Activated naive CD4-positive, alpha-beta T cell treated with anti-CD3 and anti-CD28 coated beads, Interleukin-2, amount 10 ng/mL, durations not matched to agents 7 days and 5 days (primary cell): Measurements from ENCODE around the gene DMRTB1.

Experiments used
- CTCF ChIA-PET: fragments of 350-600 bp; sonication (Branson Sonifier 250); formaldehyde crosslinking; loops from one replicate; lab custom pipeline; 2021; ENCODE audit warnings: antibody characterized with exemption; lab: Charles Lee
- DNase-seq: peaks from one replicate; pipeline ENCODE4 v3.0.0-alpha.2; 2020
- H3K27ac Mint-ChIP-seq: one replicate; pipeline ENCODE4 v1.8.0; 2021; ENCODE audit warnings: mild to moderate bottlenecking, moderate library complexity, mixed read lengths
- H3K27me3 Mint-ChIP-seq: one replicate; pipeline ENCODE4 v1.8.0; 2021; ENCODE audit warnings: mild to moderate bottlenecking, mixed read lengths
- H3K36me3 Mint-ChIP-seq: one replicate; pipeline ENCODE4 v1.8.0; 2021; ENCODE audit warnings: mixed read lengths
- H3K4me1 Mint-ChIP-seq: one replicate; pipeline ENCODE4 v1.8.0; 2021; ENCODE audit warnings: mixed read lengths
- H3K4me3 Mint-ChIP-seq: one replicate; pipeline ENCODE4 v1.8.0; 2021; ENCODE audit warnings: mild to moderate bottlenecking, moderate library complexity, mixed read lengths
- H3K9me3 Mint-ChIP-seq: one replicate; pipeline ENCODE4 v1.8.0; 2021; ENCODE audit warnings: mixed read lengths

Gene DMRTB1

DNA sequence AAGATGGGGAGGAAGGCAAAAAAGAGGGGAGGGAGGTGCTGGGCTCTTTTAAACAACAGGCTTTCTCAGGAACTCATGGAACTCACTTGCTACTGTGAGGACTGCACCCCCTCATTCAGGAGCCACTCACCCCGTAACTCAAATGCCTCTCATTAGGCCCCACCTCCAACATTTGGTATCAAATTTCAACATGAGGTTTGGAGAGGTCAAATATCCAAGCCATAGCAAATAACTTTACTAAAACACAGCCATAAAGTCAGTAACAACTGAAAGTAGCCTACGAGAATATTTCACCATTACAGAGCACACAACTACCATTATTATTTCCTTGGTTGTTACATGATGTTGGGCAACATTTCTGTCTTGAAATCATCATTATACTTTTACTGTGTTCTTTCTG is 13.1 kb upstream of the DMRTB1 start:
- CTCF ChIA-PET, result interaction anchor here (1.4 kb wide), 1 partner anchor 39 kb away, joined by 4 read pairs; no protein-coding TSS in a partner anchor
- no peak for DNase-seq
- no peaks in the 10 kb centered on the region for H3K9me3 Mint-ChIP-seq

DNA sequence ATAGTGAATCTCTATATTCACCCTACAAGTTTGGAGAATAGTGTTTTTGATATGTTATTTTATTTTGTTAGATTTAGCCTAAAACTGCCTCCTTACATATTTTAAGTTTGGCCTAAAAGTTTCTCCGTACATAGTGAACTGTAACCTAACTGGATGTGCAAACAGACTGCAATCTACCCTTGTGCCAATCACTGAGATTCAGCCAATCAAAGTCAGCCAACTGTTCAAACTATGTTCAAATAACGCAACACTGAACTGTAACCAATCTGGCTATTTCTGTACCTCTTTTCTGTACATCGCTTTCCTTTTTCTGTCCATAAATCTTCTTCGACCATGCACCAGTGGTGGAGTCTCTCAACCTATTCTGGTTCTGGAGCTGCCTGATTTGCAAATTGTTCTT is 11.8 kb upstream of the DMRTB1 start:
- no peak overlapping the region for H3K4me3 Mint-ChIP-seq
- H3K27ac Mint-ChIP-seq, result no peak overlapping the region
- H3K27me3 Mint-ChIP-seq, result peaks cover 8% of the 10 kb centered on the region
- H3K36me3 Mint-ChIP-seq, result no peaks in the 10 kb centered on the region
- DNase-seq, result no peak
- CTCF ChIA-PET, result interaction anchor here (0.6 kb wide), 1 partner anchor 148 kb away, joined by 3 read pairs; no protein-coding TSS in a partner anchor
- H3K9me3 Mint-ChIP-seq, result no peaks in the 10 kb centered on the region
- H3K4me1 Mint-ChIP-seq, result no peaks in the 10 kb centered on the region

More for the DNA sequence above, 13.1 kb upstream of the DMRTB1 start:
- H3K27me3 Mint-ChIP-seq, result peaks cover 8% of the 10 kb centered on the region
- no peak overlapping the region for H3K27ac Mint-ChIP-seq
- H3K4me3 Mint-ChIP-seq, result no peak overlapping the region
- no peaks in the 10 kb centered on the region for H3K36me3 Mint-ChIP-seq
- no peaks in the 10 kb centered on the region for H3K4me1 Mint-ChIP-seq

DNA sequence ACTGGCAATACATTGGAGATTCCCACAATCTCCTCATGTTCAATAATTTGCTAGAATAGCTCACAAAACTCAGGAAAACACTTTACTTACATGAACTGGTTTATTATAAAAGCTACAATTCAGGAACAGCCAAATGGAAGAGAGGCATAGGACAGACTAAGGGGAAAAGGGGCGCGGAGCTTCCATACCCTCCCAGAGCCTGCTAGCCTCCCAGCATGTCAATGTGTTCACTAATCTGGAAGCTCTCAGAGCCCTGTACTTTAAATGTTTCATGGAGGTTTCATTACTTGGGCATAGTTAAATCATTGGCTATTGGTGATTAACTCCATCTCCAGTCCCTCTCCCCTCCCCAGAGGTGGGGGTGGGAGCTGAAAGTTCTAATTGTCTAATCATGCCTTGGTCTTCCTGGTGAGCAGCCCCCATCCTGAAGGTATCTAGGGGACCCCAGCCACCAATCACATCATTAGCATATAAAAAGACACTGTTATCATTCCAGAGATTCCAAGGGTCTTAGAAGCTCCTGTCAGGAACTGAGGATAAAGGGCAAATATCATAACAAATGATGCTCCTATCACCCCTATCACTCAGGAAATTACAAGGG is 10.9 kb upstream of the DMRTB1 start:
- Mint-ChIP-seq H3K36me3 (no peaks in the 10 kb centered on the region), H3K27ac (no peak overlapping the region), H3K4me1 (no peaks in the 10 kb centered on the region), H3K9me3 (no peaks in the 10 kb centered on the region), H3K27me3 (peaks cover 11% of the 10 kb centered on the region), H3K4me3 (no peak overlapping the region)
- DNase-seq, result no peak
- CTCF ChIA-PET, result interaction anchor here (0.6 to 1.6 kb wide), 2 partner anchors 10 to 58 kb away, joined by 4 read pairs; partner anchors contain the start of gene DMRTB1

DNA sequence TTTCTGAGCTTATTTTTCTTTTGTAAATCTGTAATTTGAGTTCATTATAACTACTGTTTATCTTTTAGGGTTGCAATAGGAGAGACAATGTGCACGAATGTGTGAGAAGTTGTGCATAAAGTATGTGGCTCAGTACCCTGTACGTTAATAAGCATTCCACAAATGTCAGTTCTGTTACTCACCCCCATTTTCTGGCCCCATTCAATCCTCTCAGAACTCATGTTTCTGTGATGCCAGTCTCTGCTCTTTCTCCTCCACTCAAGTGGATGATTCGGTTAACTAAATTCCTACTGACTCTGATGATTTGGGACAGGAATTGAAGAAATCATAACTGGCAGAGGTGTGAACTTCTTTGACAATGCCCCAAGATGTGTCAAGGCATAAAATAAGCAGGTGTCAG is 10.2 kb upstream of the DMRTB1 start:
- Mint-ChIP-seq H3K27ac (no peak overlapping the region), H3K36me3 (no peaks in the 10 kb centered on the region), H3K27me3 (peaks cover 18% of the 10 kb centered on the region), H3K4me3 (no peak overlapping the region), H3K9me3 (no peaks in the 10 kb centered on the region), H3K4me1 (no peaks in the 10 kb centered on the region)
- CTCF ChIA-PET, result interaction anchor here (0.6 to 1.6 kb wide), 2 partner anchors 10 to 59 kb away, joined by 4 read pairs; partner anchors contain the start of gene DMRTB1
- no peak for DNase-seq

DNA sequence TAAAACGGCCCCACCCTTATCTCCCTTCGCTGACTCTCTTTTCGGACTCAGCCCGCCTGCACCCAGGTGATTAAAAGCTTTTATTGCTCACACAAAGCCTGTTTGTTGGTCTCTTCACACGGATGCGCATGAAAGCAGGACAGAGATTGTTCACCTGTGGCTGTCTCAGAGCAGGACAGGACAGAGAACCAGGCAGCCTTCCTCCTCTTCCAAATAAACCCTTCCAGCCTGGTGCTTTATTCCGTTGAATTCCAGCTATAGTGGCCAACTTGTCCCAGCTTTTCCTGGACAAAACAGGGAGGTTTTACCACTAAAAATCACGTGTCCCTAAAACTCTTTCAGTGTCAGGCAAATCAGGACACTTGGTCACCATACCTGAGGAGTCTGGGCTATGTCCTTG is 9.5 kb upstream of the DMRTB1 start:
- CTCF ChIA-PET, result interaction anchor here (0.7 to 1.3 kb wide), 4 partner anchors 8 to 559 kb away, joined by 3 to 4 read pairs (median 3); no protein-coding TSS in a partner anchor
- no peaks in the 10 kb centered on the region for H3K9me3 Mint-ChIP-seq
- no peak for DNase-seq
- H3K27ac Mint-ChIP-seq, result no peak overlapping the region
- no peaks in the 10 kb centered on the region for H3K4me1 Mint-ChIP-seq
- peaks cover 19% of the 10 kb centered on the region for H3K27me3 Mint-ChIP-seq
- H3K4me3 Mint-ChIP-seq, result no peak overlapping the region
- no peaks in the 10 kb centered on the region for H3K36me3 Mint-ChIP-seq

DNA sequence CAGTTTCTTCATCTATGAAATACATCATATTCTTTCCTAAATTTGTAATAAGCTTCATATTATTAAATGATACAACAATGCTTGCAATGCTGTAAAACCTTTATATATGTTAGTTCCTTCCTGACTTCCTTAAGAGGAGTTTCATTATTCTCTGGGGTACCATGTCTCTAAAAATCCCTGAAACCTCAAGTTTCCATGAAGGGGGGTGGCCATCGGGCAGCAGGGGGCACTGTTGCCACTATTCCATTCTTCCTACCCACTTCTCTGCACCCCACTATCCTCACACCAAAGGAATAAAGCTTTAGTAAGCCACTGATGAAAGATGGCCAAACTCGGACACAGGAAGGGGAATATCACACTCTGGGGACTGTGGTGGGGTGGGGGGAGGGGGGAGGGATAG is 9.0 kb upstream of the DMRTB1 start:
- CTCF ChIA-PET, result interaction anchor here (0.7 to 1.3 kb wide), 3 partner anchors 9 to 188 kb away, joined by 3 to 4 read pairs (median 3); no protein-coding TSS in a partner anchor
- Mint-ChIP-seq H3K36me3 (no peaks in the 10 kb centered on the region), H3K9me3 (no peaks in the 10 kb centered on the region), H3K4me3 (no peak overlapping the region), H3K27ac (no peak overlapping the region), H3K4me1 (no peaks in the 10 kb centered on the region), H3K27me3 (peaks cover 19% of the 10 kb centered on the region)
- DNase-seq, result no peak

DNA sequence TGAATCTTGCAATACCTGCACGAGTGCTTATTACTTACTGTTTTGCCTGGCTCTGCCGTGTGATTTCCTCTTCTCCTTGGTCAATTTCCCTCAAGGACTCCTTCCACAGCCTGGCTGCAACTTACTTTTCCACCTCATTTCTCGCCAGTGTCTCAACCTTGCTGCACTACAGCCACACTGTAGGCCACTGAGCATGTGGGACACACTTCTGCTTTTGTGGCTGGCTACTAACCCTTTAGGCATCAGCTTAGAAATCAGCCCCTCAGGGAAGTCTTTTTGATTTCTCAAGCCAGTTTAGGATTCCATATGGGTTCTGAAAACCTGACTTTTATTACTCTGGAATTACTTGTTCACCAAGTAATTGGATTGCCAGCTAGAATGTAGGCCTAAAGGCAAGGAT is 5.2 kb upstream of the DMRTB1 start:
- no peak overlapping the region for H3K4me3 Mint-ChIP-seq
- H3K27ac Mint-ChIP-seq, result no peak overlapping the region
- H3K4me1 Mint-ChIP-seq, result no peaks in the 10 kb centered on the region
- H3K36me3 Mint-ChIP-seq, result no peaks in the 10 kb centered on the region
- H3K27me3 Mint-ChIP-seq, result peaks cover 20% of the 10 kb centered on the region
- CTCF ChIA-PET, result no interaction called here
- H3K9me3 Mint-ChIP-seq, result no peaks in the 10 kb centered on the region
- DNase-seq, result no peak

DNA sequence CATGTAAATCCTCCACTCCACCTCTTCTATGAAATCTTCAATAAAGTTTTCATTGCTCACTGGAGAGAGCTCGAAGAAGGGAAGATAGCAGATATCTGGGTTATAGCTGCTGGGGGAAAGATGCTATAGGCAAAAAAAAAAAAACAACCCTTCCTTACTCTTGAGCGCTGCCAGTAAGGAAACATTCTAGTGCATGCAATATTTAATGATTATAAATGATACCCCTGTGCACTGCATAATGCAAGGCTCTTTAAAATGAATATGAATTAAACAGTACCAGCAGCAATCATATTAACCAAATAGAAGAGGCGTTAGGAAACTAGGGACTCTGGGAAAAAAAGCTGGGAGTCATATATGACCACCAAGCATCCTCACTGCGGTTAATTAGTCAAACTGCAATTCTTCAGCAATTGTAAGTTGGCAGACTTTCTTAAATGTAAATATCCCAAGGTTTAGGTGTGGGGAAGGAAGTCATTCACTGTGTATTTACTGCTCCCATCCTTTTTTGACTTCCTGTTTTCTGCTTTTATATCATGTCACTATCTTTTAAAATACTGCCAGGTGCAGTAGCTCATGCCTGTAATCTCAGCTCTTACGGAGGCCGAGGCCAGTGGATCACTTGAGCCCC is 3.7 kb upstream of the DMRTB1 start:
- no peak overlapping the region for H3K4me3 Mint-ChIP-seq
- CTCF ChIA-PET, result interaction anchor here (1.5 kb wide), 1 partner anchor 62 kb away, joined by 4 read pairs; no protein-coding TSS in a partner anchor
- no peaks in the 10 kb centered on the region for H3K36me3 Mint-ChIP-seq
- no peaks in the 10 kb centered on the region for H3K4me1 Mint-ChIP-seq
- H3K9me3 Mint-ChIP-seq, result no peaks in the 10 kb centered on the region
- no peak overlapping the region for H3K27ac Mint-ChIP-seq
- DNase-seq, result no peak
- H3K27me3 Mint-ChIP-seq, result peaks cover 17% of the 10 kb centered on the region

DNA sequence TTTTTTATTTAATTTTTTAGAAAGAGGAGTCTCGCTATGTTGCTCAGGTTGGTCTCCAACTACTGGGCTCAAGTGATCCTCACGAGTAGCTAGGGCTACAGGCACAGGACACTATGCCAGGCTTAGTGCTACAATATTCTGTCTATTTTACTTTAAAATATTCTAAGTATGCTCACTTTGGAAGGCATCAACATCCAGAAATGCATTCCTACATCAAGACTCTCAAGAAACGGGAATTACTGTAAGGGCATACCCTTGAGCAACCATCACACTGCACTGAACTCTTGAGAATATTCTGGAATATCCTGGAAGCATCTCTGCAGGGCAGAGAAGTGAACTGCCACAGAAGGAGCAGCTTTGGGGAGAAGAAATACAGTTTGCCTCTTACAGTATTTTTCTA is 565 bp upstream of the DMRTB1 start:
- CTCF ChIA-PET, result interaction anchor here (0.9 kb wide), 1 partner anchor 10 kb away, joined by 4 read pairs; no protein-coding TSS in a partner anchor
- no peaks in the 10 kb centered on the region for H3K9me3 Mint-ChIP-seq

DNA sequence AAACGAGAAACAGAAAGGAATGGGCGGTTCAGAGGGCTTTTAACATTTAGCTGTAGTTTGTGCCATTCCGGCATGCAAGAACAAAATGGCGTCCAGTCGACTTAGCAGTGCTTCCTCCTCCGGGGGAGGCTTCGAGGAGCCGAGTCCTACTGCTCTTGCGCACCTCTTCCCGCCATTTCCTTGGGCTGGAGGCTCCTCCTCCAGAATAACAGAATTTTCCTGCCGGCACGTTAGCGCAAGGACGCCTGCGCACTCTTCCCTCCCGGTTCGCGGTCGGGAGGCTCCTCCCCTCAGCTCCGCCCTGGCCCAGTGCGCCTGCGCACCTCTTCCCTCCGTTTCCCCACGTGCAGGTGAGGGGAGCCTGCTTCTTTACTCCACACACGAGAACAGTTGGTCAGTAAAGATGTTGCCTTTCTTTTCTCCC is 1.0 kb downstream of the DMRTB1 start:
- H3K4me3 Mint-ChIP-seq, result no peak overlapping the region
- H3K27me3 Mint-ChIP-seq, result peaks cover 11% of the 10 kb centered on the region
- no peaks in the 10 kb centered on the region for H3K4me1 Mint-ChIP-seq
- H3K27ac Mint-ChIP-seq, result no peak overlapping the region
- DNase-seq, result no peak
- no peaks in the 10 kb centered on the region for H3K9me3 Mint-ChIP-seq
- no peaks in the 10 kb centered on the region for H3K36me3 Mint-ChIP-seq
- CTCF ChIA-PET, result no interaction called here

More for the DNA sequence above, 565 bp upstream of the DMRTB1 start:
- H3K27ac Mint-ChIP-seq, result no peak overlapping the region
- DNase-seq, result no peak
- H3K4me1 Mint-ChIP-seq, result no peaks in the 10 kb centered on the region
- H3K27me3 Mint-ChIP-seq, result peaks cover 11% of the 10 kb centered on the region
- H3K36me3 Mint-ChIP-seq, result no peaks in the 10 kb centered on the region
- H3K4me3 Mint-ChIP-seq, result no peak overlapping the region

DNA sequence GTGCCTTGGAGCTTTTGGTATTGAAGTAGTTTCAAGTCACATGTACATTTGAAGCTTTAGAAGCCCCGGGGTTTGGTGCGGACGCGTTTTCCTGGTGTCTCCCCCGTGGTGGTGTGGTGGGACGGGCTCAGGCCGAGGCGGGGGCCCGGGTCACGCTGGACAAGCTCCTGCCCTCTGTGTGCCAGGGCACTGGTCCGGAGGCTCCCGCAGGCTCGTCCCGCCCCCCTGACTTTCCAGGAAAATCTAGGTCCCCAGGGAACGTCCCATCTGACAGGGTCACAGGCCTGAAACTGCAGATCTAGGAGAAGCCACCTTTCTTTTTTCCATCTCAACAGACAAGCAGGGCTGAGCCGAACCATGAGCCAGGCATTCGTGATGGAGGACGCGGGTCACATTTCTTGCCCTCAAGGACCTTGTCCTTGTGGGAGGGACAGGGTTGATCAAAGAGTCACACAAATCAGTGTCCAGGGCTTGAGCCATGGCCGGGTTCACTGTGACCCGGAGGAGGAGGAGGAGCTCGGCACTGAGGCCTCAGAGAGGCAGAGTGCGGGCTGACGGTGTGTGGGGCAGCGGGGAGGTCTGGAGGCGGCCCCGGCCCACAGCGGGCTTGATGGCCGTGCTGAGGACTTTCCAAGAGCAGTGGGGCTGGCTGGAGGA is 1.6 kb downstream of the DMRTB1 start:
- Mint-ChIP-seq H3K9me3 (no peaks in the 10 kb centered on the region), H3K36me3 (no peaks in the 10 kb centered on the region), H3K27ac (no peak overlapping the region), H3K27me3 (peaks cover 11% of the 10 kb centered on the region), H3K4me1 (no peaks in the 10 kb centered on the region), H3K4me3 (no peak overlapping the region)
- CTCF ChIA-PET, result no interaction called here
- DNase-seq, result no peak

DNA sequence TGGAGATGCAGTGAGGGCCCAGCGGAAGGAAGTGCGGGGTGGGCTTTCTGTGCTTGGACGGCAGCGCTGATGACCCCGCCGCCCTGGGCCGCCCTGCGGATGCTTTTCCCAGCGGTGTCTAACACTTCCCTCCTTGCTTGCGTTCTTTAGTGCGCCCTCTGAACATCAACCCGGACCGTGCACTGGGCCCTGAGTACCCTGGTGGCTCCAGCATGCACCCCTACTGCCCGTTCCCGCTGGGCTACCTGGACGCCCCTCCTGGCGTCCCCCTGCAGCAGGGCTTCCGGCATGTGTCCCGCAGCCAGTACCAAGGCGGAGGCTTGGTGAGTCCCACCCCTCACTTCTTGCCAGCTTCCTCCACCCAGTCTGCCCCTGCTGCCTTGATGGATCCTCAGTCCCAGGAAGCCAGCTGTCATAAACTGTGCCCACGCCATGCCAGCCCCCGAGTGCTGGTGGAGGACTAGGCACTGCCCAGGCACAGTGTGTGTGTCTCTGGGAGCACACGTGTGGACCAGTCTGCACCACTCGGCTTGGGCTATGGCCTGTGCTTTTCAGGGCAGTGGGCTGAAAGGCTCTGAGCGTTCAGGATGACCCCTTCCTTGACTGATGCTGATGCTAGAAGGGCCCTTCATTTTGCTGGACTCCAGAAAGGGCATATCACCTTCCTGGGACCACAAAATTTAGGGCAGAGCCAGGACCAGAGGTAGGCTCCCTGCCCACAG is 2.3 kb downstream of the DMRTB1 start:
- CTCF ChIA-PET, result no interaction called here
- Mint-ChIP-seq H3K4me3 (no peak overlapping the region), H3K9me3 (no peaks in the 10 kb centered on the region), H3K27ac (no peak overlapping the region), H3K27me3 (peaks cover 11% of the 10 kb centered on the region), H3K4me1 (no peaks in the 10 kb centered on the region), H3K36me3 (no peaks in the 10 kb centered on the region)
- no peak for DNase-seq

DNA sequence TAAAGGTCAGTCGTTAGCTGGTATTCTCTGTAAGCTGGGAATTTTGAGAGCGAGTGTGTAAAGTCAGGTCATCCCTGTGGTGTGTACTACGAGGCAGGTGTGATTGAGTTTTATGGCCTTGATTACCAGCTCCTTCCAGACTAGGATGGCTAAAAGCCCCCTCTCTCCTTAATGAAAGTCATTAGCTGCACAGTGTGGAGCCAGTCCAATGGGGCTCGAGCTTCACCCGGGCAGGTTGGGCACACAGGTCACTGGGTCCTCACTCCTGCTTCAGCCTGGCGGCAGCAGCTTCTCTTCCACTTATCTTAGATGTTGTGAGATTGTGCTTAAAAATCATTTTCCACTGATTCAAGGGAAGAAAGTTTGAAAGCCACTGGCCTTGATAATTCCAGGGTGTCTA is 3.0 kb downstream of the DMRTB1 start:
- CTCF ChIA-PET, result no interaction called here
- Mint-ChIP-seq H3K9me3 (no peaks in the 10 kb centered on the region), H3K27me3 (peaks cover 7% of the 10 kb centered on the region)

More for the DNA sequence above, 3.0 kb downstream of the DMRTB1 start:
- Mint-ChIP-seq H3K27ac (no peak overlapping the region), H3K4me1 (no peaks in the 10 kb centered on the region), H3K36me3 (no peaks in the 10 kb centered on the region), H3K4me3 (no peak overlapping the region)
- no peak for DNase-seq
